ENCODE data around the gene ELP6.

Gene ELP6

GRCh38 chr3:47542471-47543173 is 29.1 kb upstream of the ELP6 start:
- TF ChIP-seq FOXP2 (optimal IDR thresholded peaks at IDR 0.05; ENCODE audit: borderline replicate concordance, extremely low read depth, extremely low read length, insufficient read depth), result no peak

- TF ChIP-seq POLR2AphosphoS5 (IDR thresholded peaks at IDR 0.05; ENCODE audit: low read depth, low read length) (no peak), FOXP2 (optimal IDR thresholded peaks at IDR 0.05; ENCODE audit: borderline replicate concordance, extremely low read depth, extremely low read length, insufficient read depth) (no peak), TAF1 (IDR thresholded peaks at IDR 0.05; ENCODE audit: borderline replicate concordance, insufficient read depth, low read length) (no peak), REST (IDR thresholded peaks at IDR 0.05; ENCODE audit: insufficient read depth in 1 of 2, low read depth in 2 of 2, low read length in 2 of 2) (no peak), SIN3A (IDR thresholded peaks at IDR 0.05; ENCODE audit: borderline replicate concordance, insufficient read depth, low read length) (no peak)
Observed at GRCh38 chr3:47541583-47542108, 28.1 kb upstream of the ELP6 start.

GRCh38 chr3:47540281-47540680 is 26.8 kb upstream of the ELP6 start:
- no peak for TF ChIP-seq TAF1 (IDR thresholded peaks at IDR 0.05; ENCODE audit: borderline replicate concordance, insufficient read depth, low read length)
- no peak for TF ChIP-seq FOXP2 (optimal IDR thresholded peaks at IDR 0.05; ENCODE audit: borderline replicate concordance, extremely low read depth, extremely low read length, insufficient read depth)
- TF ChIP-seq REST (IDR thresholded peaks at IDR 0.05; ENCODE audit: insufficient read depth in 1 of 2, low read depth in 2 of 2, low read length in 2 of 2), result no peak
- TF ChIP-seq POLR2AphosphoS5 (IDR thresholded peaks at IDR 0.05; ENCODE audit: low read depth, low read length), result no peak
- TF ChIP-seq SIN3A (IDR thresholded peaks at IDR 0.05; ENCODE audit: borderline replicate concordance, insufficient read depth, low read length), result no peak

- TF ChIP-seq SIN3A (IDR thresholded peaks at IDR 0.05; ENCODE audit: borderline replicate concordance, insufficient read depth, low read length), result no peak
- no peak for TF ChIP-seq TAF1 (IDR thresholded peaks at IDR 0.05; ENCODE audit: borderline replicate concordance, insufficient read depth, low read length)
- TF ChIP-seq REST (IDR thresholded peaks at IDR 0.05; ENCODE audit: insufficient read depth in 1 of 2, low read depth in 2 of 2, low read length in 2 of 2), result no peak
- TF ChIP-seq FOXP2 (optimal IDR thresholded peaks at IDR 0.05; ENCODE audit: borderline replicate concordance, extremely low read depth, extremely low read length, insufficient read depth), result no peak
- no peak for TF ChIP-seq POLR2AphosphoS5 (IDR thresholded peaks at IDR 0.05; ENCODE audit: low read depth, low read length)
Observed at GRCh38 chr3:47536967-47537366, 23.5 kb upstream of the ELP6 start.

- TF ChIP-seq TAF1 (IDR thresholded peaks at IDR 0.05; ENCODE audit: borderline replicate concordance, insufficient read depth, low read length), result no peak
- TF ChIP-seq SIN3A (IDR thresholded peaks at IDR 0.05; ENCODE audit: borderline replicate concordance, insufficient read depth, low read length), result no peak
- no peak for TF ChIP-seq FOXP2 (optimal IDR thresholded peaks at IDR 0.05; ENCODE audit: borderline replicate concordance, extremely low read depth, extremely low read length, insufficient read depth)
- no peak for TF ChIP-seq REST (IDR thresholded peaks at IDR 0.05; ENCODE audit: insufficient read depth in 1 of 2, low read depth in 2 of 2, low read length in 2 of 2)
- TF ChIP-seq POLR2AphosphoS5 (IDR thresholded peaks at IDR 0.05; ENCODE audit: low read depth, low read length), result no peak
Observed at GRCh38 chr3:47536221-47536891, 22.8 kb upstream of the ELP6 start.

Measured in PFSK-1 (cell line).